Measurements from ENCODE around the gene SHC4. TPM values are rescaled to one million over a fixed set of nuclear protein-coding genes. Genes with fewer than 3 reads are reported as not detected.

SHC4 gene
- polyA plus RNA-seq, 1 donor from 2014 or later, result 4.5 TPM

GRCh38 chr15:48976444-48977088, 12.8 kb upstream of the SHC4 start:
- Histone ChIP-seq H3K4me3 (ENCODE audit: low read length) (peak overlapping the region; percentile 68), H3K9me2 (ENCODE audit: insufficient read depth, low read length) (no peaks in the 10 kb centered on the region), H3K9me3 (ENCODE audit: low read length) (no peaks in the 10 kb centered on the region), H3K4me2 (ENCODE audit: low read length) (peak overlapping the region; percentile 65), H2AFZ (ENCODE audit: low read depth, low read length) (peak overlapping the region; percentile 88), H3K27me3 (ENCODE audit: insufficient read depth, low read depth, low read length) (no peaks in the 10 kb centered on the region), H3F3A (ENCODE audit: insufficient read depth, low read length, poor library complexity, severe bottlenecking) (no peaks in the 10 kb centered on the region), H4K20me1 (ENCODE audit: insufficient read depth) (no peaks in the 10 kb centered on the region), H3K9ac (ENCODE audit: low read length) (peak overlapping the region; percentile 81), H3K79me2 (replicated peaks; ENCODE audit: insufficient read depth, low read length) (no peaks in the 10 kb centered on the region), H3K27ac (ENCODE audit: low read length) (no peak overlapping the region), H3K36me3 (ENCODE audit: insufficient read depth, low read length) (no peaks in the 10 kb centered on the region)
- TF ChIP-seq, protein P1, sequence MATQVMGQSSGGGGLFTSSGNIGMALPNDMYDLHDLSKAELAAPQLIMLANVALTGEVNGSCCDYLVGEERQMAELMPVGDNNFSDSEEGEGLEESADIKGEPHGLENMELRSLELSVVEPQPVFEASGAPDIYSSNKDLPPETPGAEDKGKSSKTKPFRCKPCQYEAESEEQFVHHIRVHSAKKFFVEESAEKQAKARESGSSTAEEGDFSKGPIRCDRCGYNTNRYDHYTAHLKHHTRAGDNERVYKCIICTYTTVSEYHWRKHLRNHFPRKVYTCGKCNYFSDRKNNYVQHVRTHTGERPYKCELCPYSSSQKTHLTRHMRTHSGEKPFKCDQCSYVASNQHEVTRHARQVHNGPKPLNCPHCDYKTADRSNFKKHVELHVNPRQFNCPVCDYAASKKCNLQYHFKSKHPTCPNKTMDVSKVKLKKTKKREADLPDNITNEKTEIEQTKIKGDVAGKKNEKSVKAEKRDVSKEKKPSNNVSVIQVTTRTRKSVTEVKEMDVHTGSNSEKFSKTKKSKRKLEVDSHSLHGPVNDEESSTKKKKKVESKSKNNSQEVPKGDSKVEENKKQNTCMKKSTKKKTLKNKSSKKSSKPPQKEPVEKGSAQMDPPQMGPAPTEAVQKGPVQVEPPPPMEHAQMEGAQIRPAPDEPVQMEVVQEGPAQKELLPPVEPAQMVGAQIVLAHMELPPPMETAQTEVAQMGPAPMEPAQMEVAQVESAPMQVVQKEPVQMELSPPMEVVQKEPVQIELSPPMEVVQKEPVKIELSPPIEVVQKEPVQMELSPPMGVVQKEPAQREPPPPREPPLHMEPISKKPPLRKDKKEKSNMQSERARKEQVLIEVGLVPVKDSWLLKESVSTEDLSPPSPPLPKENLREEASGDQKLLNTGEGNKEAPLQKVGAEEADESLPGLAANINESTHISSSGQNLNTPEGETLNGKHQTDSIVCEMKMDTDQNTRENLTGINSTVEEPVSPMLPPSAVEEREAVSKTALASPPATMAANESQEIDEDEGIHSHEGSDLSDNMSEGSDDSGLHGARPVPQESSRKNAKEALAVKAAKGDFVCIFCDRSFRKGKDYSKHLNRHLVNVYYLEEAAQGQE (IDR thresholded peaks at IDR 0.05; ENCODE audit: borderline replicate concordance), result no peak
- TF ChIP-seq POLR2AphosphoS5 (IDR thresholded peaks at IDR 0.05) (no peak), EP300 (conservative IDR thresholded peaks at IDR 0.05; ENCODE audit: poor library complexity, severe bottlenecking) (no peak), EZH2 (IDR thresholded peaks at IDR 0.05; ENCODE audit: borderline replicate concordance, insufficient read depth, low read length, poor library complexity, severe bottlenecking) (no peak), TAF1 (IDR thresholded peaks at IDR 0.05; ENCODE audit: low read depth) (no peak), SMC3 (conservative IDR thresholded peaks at IDR 0.05; ENCODE audit: poor library complexity) (no peak), RAD21 (conservative IDR thresholded peaks at IDR 0.05) (no peak), MXI1 (conservative IDR thresholded peaks at IDR 0.05; ENCODE audit: poor library complexity, severe bottlenecking) (no peak)
- TF ChIP-seq, protein P2, sequence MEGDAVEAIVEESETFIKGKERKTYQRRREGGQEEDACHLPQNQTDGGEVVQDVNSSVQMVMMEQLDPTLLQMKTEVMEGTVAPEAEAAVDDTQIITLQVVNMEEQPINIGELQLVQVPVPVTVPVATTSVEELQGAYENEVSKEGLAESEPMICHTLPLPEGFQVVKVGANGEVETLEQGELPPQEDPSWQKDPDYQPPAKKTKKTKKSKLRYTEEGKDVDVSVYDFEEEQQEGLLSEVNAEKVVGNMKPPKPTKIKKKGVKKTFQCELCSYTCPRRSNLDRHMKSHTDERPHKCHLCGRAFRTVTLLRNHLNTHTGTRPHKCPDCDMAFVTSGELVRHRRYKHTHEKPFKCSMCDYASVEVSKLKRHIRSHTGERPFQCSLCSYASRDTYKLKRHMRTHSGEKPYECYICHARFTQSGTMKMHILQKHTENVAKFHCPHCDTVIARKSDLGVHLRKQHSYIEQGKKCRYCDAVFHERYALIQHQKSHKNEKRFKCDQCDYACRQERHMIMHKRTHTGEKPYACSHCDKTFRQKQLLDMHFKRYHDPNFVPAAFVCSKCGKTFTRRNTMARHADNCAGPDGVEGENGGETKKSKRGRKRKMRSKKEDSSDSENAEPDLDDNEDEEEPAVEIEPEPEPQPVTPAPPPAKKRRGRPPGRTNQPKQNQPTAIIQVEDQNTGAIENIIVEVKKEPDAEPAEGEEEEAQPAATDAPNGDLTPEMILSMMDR (IDR thresholded peaks at IDR 0.05; ENCODE audit: poor library complexity, severe bottlenecking), result no peak

GRCh38 chr15:48975472-48976419, 12.0 kb upstream of the SHC4 start:
- H3K9me2 ChIP-seq (ENCODE audit: insufficient read depth, low read length), result no peaks in the 10 kb centered on the region
- H3K27me3 ChIP-seq (ENCODE audit: insufficient read depth, low read depth, low read length), result no peaks in the 10 kb centered on the region
- no peaks in the 10 kb centered on the region for H4K20me1 ChIP-seq (ENCODE audit: insufficient read depth)
- H3K4me2 ChIP-seq (ENCODE audit: low read length), result peak overlapping the region; percentile 65
- peak overlapping the region; percentile 68 for H3K4me3 ChIP-seq (ENCODE audit: low read length)
- peak overlapping the region; percentile 81 for H3K9ac ChIP-seq (ENCODE audit: low read length)
- no peaks in the 10 kb centered on the region for H3F3A ChIP-seq (ENCODE audit: insufficient read depth, low read length, poor library complexity, severe bottlenecking)
- H3K79me2 ChIP-seq (replicated peaks; ENCODE audit: insufficient read depth, low read length), result no peaks in the 10 kb centered on the region
- H3K36me3 ChIP-seq (ENCODE audit: insufficient read depth, low read length), result no peaks in the 10 kb centered on the region
- no peaks in the 10 kb centered on the region for H3K9me3 ChIP-seq (ENCODE audit: low read length)
- peak overlapping the region; percentile 82 for H3K27ac ChIP-seq (ENCODE audit: low read length)
- TF ChIP-seq, protein P1 (IDR thresholded peaks at IDR 0.05; ENCODE audit: borderline replicate concordance), result peak; percentile 30
- TF ChIP-seq RAD21 (conservative IDR thresholded peaks at IDR 0.05) (peak; percentile 70), MXI1 (conservative IDR thresholded peaks at IDR 0.05; ENCODE audit: poor library complexity, severe bottlenecking) (peak; percentile 46), EZH2 (IDR thresholded peaks at IDR 0.05; ENCODE audit: borderline replicate concordance, insufficient read depth, low read length, poor library complexity, severe bottlenecking) (no peak), TAF1 (IDR thresholded peaks at IDR 0.05; ENCODE audit: low read depth) (peak; percentile 74), EP300 (conservative IDR thresholded peaks at IDR 0.05; ENCODE audit: poor library complexity, severe bottlenecking) (peak; percentile 53), POLR2AphosphoS5 (IDR thresholded peaks at IDR 0.05) (peak; percentile 73), SMC3 (conservative IDR thresholded peaks at IDR 0.05; ENCODE audit: poor library complexity) (peak; percentile 74)
- TF ChIP-seq, protein P2 (IDR thresholded peaks at IDR 0.05; ENCODE audit: poor library complexity, severe bottlenecking), result peak; percentile 97
- H2AFZ ChIP-seq (ENCODE audit: low read depth, low read length), result peak overlapping the region; percentile 88
